ENCODE results near the gene IMPA2. TPM values are rescaled to one million over a fixed set of nuclear protein-coding genes. Genes with fewer than 3 reads are reported as not detected.

IMPA2 gene
- total and polyA plus RNA-seq, 2 of the 13 experiments (the other 11 are each of a cell fraction or from before 2014, with no cell fraction given) = 37.8 to 71.8 TPM

DNA sequence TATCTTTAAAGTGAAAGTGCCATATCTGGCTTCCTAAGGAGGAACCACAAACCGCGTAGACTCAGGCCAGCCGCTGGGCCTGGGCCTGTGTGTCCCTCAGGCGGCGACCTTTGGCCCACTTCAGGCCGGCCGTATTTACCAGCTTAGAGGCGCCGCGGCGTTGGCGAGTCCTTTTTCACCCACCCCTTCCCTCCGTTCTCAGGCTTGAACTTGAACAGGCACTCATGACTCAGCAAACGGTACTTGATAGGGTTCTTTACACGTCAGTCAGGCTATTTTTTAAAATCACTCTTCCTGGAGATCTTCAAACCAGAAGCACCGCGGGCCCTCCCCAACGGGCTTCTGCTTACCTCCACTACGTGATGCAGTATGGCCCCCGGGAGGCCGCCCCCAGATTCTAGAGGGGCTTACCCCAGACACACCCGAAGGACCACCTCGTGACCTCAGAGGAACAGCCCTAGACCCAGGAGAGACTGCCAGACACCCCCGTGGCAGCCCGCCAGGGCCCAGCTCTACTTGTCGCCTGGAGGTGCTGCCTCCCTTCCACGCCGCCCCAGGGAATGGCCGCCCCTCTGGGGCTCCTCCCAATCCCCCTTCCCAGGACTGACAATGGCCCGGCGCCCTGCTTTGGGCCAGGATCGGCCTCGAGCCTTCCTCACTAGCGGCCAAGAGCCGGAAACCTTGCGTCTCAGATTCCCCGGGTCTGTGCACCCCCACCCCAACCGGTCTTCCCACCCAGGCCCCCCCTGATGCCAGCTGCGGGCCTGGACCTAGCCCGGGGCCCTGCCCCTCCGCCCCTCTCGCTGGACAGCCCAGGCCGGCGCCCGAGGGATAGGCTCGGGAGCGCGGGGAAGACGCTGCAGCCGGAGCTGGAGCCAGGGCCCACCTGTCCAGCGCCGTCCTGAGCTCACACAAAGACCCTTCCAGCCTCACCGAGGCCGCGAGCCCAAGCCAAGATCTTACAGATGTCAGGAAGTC is 33.8 kb upstream of the IMPA2 start (continued):
- TF ChIP-seq ZNF772 (CRISPR knock-in tag; IDR thresholded peaks at IDR 0.05) = no peak
- no peak for TF ChIP-seq BORCS8-MEF2B (CRISPR knock-in tag; IDR thresholded peaks at IDR 0.05)
- no peak for TF ChIP-seq AKAP8 (CRISPR knock-in tag; IDR thresholded peaks at IDR 0.05)
- TF ChIP-seq ZNF496 (CRISPR knock-in tag; IDR thresholded peaks at IDR 0.05; ENCODE audit: insufficient replicate concordance) = no peak
- TF ChIP-seq SRF (IDR thresholded peaks at IDR 0.05; ENCODE audit: low read depth, low read length) = peak; percentile 73; the same call in 1 of the 2 replicates
- TF ChIP-seq TMF1 (CRISPR knock-in tag; IDR thresholded peaks at IDR 0.05; ENCODE audit: low read depth) = no peak
- TF ChIP-seq, protein P1, sequence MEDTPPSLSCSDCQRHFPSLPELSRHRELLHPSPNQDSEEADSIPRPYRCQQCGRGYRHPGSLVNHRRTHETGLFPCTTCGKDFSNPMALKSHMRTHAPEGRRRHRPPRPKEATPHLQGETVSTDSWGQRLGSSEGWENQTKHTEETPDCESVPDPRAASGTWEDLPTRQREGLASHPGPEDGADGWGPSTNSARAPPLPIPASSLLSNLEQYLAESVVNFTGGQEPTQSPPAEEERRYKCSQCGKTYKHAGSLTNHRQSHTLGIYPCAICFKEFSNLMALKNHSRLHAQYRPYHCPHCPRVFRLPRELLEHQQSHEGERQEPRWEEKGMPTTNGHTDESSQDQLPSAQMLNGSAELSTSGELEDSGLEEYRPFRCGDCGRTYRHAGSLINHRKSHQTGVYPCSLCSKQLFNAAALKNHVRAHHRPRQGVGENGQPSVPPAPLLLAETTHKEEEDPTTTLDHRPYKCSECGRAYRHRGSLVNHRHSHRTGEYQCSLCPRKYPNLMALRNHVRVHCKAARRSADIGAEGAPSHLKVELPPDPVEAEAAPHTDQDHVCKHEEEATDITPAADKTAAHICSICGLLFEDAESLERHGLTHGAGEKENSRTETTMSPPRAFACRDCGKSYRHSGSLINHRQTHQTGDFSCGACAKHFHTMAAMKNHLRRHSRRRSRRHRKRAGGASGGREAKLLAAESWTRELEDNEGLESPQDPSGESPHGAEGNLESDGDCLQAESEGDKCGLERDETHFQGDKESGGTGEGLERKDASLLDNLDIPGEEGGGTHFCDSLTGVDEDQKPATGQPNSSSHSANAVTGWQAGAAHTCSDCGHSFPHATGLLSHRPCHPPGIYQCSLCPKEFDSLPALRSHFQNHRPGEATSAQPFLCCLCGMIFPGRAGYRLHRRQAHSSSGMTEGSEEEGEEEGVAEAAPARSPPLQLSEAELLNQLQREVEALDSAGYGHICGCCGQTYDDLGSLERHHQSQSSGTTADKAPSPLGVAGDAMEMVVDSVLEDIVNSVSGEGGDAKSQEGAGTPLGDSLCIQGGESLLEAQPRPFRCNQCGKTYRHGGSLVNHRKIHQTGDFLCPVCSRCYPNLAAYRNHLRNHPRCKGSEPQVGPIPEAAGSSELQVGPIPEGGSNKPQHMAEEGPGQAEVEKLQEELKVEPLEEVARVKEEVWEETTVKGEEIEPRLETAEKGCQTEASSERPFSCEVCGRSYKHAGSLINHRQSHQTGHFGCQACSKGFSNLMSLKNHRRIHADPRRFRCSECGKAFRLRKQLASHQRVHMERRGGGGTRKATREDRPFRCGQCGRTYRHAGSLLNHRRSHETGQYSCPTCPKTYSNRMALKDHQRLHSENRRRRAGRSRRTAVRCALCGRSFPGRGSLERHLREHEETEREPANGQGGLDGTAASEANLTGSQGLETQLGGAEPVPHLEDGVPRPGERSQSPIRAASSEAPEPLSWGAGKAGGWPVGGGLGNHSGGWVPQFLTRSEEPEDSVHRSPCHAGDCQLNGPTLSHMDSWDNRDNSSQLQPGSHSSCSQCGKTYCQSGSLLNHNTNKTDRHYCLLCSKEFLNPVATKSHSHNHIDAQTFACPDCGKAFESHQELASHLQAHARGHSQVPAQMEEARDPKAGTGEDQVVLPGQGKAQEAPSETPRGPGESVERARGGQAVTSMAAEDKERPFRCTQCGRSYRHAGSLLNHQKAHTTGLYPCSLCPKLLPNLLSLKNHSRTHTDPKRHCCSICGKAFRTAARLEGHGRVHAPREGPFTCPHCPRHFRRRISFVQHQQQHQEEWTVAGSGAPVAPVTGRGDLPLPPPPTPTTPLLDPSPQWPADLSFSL (CRISPR knock-in tag; IDR thresholded peaks at IDR 0.05) = peak; percentile 23; the same call in 1 of the 2 replicates
- no peak for TF ChIP-seq SMAD1 (CRISPR knock-in tag; IDR thresholded peaks at IDR 0.05; ENCODE audit: borderline replicate concordance, low read depth)
- TF ChIP-seq RAD21 (CRISPR knock-in tag; IDR thresholded peaks at IDR 0.05) = peak; percentile 14; the same call in 1 of the 2 replicates
- no peak for TF ChIP-seq POLR2A (IDR thresholded peaks at IDR 0.05; ENCODE audit: insufficient read depth in 1 of 2, low read depth in 2 of 2, low read length in 2 of 2)
- no peak for TF ChIP-seq ZNF572 (CRISPR knock-in tag; IDR thresholded peaks at IDR 0.05)
- peak; percentile 31; the same call in 1 of the 2 replicates for TF ChIP-seq NRL (CRISPR knock-in tag; IDR thresholded peaks at IDR 0.05; ENCODE audit: borderline replicate concordance)
- TF ChIP-seq, protein P2, sequence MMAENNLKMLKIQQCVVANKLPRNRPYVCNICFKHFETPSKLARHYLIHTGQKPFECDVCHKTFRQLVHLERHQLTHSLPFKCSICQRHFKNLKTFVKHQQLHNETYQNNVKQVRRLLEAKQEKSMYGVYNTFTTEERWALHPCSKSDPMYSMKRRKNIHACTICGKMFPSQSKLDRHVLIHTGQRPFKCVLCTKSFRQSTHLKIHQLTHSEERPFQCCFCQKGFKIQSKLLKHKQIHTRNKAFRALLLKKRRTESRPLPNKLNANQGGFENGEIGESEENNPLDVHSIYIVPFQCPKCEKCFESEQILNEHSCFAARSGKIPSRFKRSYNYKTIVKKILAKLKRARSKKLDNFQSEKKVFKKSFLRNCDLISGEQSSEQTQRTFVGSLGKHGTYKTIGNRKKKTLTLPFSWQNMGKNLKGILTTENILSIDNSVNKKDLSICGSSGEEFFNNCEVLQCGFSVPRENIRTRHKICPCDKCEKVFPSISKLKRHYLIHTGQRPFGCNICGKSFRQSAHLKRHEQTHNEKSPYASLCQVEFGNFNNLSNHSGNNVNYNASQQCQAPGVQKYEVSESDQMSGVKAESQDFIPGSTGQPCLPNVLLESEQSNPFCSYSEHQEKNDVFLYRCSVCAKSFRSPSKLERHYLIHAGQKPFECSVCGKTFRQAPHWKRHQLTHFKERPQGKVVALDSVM (CRISPR knock-in tag; IDR thresholded peaks at IDR 0.05) = no peak
- no peak for TF ChIP-seq ZNF775 (CRISPR knock-in tag; IDR thresholded peaks at IDR 0.05; ENCODE audit: borderline replicate concordance)
- TF ChIP-seq ZSCAN20 (CRISPR knock-in tag; IDR thresholded peaks at IDR 0.05; ENCODE audit: borderline replicate concordance) = no peak
- no peak for TF ChIP-seq ZNF543 (CRISPR knock-in tag; IDR thresholded peaks at IDR 0.05)
- TF ChIP-seq, protein P3, sequence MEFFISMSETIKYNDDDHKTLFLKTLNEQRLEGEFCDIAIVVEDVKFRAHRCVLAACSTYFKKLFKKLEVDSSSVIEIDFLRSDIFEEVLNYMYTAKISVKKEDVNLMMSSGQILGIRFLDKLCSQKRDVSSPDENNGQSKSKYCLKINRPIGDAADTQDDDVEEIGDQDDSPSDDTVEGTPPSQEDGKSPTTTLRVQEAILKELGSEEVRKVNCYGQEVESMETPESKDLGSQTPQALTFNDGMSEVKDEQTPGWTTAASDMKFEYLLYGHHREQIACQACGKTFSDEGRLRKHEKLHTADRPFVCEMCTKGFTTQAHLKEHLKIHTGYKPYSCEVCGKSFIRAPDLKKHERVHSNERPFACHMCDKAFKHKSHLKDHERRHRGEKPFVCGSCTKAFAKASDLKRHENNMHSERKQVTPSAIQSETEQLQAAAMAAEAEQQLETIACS (CRISPR knock-in tag; IDR thresholded peaks at IDR 0.05) = no peak
- no peak for TF ChIP-seq NKX3-1 (CRISPR knock-in tag; IDR thresholded peaks at IDR 0.05)
- TF ChIP-seq REPIN1 (CRISPR knock-in tag; IDR thresholded peaks at IDR 0.05; ENCODE audit: borderline replicate concordance, low read depth) = peak; percentile 28; the same call in 1 of the 2 replicates

Measured in HepG2 (cell line).